GM08714 (cell line): ENCODE measurements around the gene ADRA1B.
"Not testable (repeated sequence)": the region's sequence is repeated elsewhere in the genome, so short reads cannot be mapped to it uniquely, and the experiment has no call there.

Experiments
- H3K4me3 ChIP-seq: fragments of 200-500 bp; sonication (Bioruptor generic); 2 replicates; pipeline ENCODE4 v1.5.1; 2014; ENCODE audit warnings: mild to moderate bottlenecking, low read length, inconsistent platforms
- ZNF274 ChIP-seq: IDR thresholded peaks from 2 replicates; pipeline ENCODE4 v1.6.1; 2012; ENCODE audit warnings: mild to moderate bottlenecking, low read depth, low read length

Gene ADRA1B

DNA sequence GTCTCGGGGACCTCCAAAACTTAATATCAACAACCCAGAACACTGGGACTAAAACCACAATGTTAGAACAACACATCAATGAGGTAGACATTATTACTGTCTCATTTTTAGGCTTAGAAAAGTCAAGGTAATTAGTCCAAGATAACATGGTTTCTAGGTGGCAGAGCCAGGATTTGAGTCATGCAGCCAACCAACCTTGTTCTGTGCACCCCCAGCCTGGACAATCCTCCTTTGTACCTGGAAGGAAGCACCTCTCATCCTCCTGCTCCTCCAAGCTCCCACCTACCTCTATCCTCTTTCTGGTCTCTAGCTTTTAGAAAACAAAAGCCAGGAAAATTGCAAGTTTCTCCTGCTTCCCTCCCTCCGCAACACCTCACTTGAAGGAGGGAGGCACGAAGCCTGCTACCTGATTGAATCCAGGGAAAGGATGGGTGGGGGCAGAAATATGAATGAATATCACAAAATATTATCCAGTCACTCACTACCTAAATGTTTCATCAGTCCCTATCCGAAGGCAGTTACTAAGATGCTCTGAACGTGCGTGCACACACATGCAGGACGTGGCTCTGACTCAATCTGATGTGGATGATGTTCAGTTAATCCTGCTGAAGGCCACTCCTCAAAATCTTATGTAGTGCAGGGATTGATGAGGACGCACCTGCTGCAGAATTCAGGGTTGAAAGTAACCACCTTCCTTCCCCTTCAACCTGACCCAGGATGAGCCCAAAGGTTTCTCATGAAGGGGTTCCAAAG is 66.3 kb downstream of the ADRA1B start:
- no peak overlapping the region for H3K4me3 ChIP-seq
- no peak for TF ChIP-seq ZNF274

DNA sequence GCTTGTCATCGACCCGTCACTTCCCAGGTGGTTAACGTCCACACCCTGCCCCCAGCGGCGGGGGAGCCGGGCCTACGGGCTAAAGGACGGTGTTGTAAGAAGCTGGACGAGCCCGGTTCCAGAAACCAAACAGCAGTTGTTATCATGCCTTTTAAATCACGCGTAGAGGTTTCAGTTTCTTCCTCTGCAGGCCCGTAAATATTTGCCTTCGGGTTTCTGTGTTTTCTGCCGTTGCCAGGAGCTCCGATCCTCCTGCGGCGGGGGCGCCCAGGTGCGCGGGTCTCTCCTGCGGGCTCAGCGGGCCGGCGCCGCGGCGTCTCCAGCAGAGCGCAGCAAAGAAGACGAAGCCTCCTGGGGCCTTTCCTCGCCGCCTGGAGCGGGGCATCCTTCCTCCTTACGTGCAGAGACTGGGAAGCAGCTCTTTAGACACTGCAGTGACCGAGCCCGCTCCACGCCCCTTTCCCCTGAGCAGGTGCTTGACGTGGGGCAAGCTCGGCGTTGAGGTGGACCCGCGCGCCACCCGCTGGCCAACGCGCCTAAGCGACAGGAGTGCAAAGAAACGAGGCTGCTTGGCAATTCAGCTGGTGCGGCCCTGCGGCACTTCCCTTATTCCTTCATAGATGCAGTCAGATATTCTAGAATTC is 70.9 kb downstream of the ADRA1B start:
- TF ChIP-seq ZNF274 = no peak
- H3K4me3 ChIP-seq = peak overlapping the region; percentile 17; the same call in 1 of the 2 replicates

DNA sequence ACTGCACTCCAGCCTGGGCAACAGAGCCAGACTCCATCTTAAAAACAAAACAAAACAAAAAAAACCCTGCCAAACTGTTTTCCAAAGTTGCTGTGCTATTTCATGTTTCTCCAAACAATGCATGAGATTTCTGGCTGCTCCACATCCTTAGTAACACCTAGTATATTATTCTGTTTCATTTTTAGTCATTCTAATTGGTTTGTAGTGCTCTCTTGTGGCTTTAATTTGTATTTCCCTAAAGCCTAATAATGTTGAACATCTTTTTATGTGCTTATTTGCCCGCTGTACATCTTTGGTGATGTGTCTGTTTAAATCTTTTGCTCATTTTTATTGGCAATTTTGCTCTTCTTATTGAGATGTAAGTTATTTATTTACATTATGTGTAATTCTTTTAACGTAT is 74.2 kb downstream of the ADRA1B start:
- no peak overlapping the region for H3K4me3 ChIP-seq
- no peak for TF ChIP-seq ZNF274

DNA sequence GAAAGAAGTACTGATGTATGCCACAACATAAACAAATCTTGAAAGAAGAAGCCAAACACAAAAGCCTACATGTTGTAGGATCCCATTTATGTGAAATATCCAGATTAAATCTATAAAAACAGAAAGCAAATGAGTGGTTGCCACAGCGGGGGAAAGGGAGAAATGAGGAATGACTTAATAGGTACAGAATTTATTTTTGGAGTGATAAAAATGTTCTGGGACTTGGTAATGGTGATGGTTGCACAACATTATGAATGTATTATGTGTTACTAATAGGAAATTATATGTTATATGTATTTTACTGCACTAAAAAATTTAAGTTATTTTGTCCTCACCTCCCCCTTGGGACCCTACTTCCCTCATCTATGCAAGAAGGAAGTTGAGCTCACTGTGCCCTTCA is 76.3 kb downstream of the ADRA1B start:
- no peak for TF ChIP-seq ZNF274
- H3K4me3 ChIP-seq = no peak overlapping the region

DNA sequence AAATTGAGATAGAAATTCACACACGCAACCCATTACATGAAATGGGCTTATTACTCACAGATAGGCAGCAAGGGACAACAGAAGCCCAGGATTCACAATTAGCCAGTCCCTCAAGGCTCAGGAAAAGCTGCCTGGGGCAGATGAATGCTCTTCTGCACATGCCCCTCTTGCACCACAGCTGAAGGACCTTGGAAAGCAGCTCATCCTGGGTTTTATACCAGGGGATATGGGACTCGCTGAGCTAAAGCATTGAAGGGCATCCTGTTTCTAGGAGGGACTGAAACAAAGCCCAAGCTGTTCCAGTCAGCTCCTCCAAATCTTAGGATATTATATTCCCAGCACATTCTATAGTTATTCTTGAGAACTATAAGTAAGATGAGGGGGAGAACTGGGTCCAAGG is 76.9 kb downstream of the ADRA1B start:
- H3K4me3 ChIP-seq = no peak overlapping the region
- TF ChIP-seq ZNF274 = no peak

DNA sequence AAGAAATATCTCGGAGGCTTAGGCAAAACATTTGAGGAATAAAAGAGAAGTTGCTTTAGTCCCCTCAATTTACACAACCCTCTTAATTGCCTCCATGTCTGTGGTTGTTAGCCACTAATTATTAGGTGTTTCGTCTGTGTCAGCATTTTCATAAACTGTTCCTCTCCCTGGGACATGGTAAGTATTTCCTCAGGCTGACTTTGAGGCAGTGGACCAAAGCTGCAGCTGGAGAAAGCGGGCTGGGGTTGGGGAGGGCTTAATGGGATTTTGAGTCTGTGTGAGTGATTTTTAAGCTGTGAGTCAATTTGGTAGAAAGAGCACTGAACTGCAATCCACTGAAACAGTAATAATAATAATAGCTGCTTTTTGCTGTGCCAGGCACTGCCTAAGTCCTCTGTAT is 79.6 kb downstream of the ADRA1B start:
- H3K4me3 ChIP-seq = no peak overlapping the region
- no peak for TF ChIP-seq ZNF274

DNA sequence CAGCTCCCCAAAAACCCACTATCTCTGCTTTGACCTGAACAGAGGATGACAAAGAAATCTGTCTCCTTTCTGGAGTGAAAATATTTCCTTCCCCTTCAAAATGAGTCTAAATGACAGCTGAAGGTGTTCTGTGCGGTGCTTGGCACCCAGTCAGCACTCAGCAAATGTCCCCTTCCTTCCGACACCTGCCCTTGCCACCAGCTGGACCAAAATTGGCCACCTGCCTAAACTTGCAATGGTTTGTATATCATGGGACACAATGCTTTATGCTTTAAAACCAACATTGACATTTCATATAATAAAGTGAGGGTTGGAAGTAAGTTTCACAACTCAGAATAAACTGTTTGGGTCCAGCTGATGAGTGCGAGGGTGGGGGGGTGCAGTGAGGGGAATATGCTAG is 85.2 kb downstream of the ADRA1B start:
- H3K4me3 ChIP-seq = no peak overlapping the region
- no peak for TF ChIP-seq ZNF274

DNA sequence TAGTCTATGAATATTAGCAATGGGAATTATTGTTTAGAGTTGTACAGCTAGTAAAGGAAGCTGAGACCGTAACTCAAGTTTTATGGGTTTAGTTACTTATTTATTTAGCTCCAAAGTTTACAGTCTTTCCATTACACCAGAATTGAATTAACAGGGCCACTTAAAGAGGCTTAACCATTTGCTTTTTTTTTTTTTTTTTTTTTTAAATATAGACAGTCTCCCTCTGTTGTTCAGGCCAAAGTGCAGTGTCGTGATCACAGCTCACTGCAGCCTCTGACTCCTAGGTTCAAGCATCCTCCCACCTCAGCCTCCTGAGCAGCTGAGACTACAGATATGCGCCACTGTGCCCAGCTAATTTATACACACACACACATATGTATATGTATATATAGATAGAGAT is 91.2 kb downstream of the ADRA1B start:
- H3K4me3 ChIP-seq = no peak overlapping the region

DNA sequence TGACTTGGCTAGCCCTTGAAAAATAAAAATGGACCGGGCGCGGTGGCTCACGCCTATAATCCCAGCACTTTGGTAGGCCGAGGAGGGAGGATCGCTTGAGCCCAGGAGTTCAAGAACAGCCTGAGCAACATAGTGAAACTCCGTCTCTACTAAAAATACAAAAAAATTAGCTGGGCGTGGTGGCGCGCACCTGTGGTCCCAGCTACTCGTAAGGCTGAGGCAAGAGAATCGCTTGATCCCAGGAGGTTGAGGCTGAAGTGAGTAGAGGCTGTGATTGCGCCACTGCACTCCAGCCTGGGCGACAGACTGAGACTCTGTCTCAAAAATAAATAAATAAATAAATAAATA is 92.2 kb downstream of the ADRA1B start:
- H3K4me3 ChIP-seq = not testable (repeated sequence)

More for the DNA sequence above, 91.2 kb downstream of the ADRA1B start:
- no peak for TF ChIP-seq ZNF274

DNA sequence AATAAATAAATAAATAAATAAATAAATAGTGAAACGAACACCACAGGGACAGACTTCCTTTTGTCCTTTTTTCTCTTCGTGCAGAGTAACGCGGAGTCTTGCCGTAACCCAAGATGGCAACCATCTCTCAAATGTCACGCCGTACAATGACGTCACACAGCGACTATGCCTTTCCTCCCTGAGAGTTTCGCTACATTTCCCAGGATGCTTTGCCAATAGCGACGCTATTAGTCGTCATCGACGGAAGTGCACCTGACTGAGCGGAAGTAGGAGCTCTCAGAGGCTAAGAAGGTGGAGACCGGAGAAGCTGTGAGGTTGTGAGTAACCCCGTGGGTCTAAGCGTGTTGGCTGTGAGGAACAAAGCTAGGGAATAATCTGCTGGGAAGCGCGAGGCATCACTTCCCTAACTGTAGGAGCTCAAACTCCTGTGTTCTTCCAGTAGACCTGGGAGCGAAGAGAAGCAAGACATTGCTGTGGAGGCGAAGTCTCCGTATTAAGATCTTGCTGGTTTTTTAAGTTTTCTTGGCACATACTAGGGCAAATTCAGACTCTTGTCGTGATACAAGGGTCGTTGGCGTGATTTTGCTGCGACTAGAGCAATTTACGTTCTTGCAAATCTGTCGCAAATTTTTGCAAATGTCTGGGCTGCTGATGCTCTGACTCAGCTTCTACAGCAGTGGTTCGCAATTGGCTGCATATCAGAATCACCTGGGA is 92.8 kb downstream of the ADRA1B start, which contains the start of gene TTC1:
Gene TTC1, plus strand, starts transcription at position 263 of the 714 bp plus-strand sequence. CDS start 1,390 bp downstream, outside the sequence.
- no peak for TF ChIP-seq ZNF274

DNA sequence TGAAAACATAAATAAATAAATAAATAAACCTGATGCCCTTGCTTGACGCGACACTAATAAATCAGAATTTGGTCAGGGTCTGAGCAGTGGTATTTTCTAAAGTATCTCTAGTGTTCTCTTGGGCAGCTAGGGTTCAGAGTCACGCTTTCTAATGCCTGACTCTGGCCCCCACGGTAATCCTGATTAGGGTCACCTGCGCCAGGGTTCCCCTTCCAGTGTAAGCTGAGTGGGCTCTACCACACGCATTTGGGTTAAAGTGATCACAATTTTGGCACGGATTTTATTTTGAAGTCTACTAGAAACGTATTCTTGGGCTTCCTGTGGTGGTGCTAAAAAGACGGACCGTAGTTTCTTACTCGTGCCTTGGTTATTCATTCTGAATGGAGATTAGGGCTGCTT is 93.3 kb downstream of the ADRA1B start:
- peak overlapping the region; percentile 99 for H3K4me3 ChIP-seq
- no peak for TF ChIP-seq ZNF274

More for the DNA sequence above, 92.8 kb downstream of the ADRA1B start, which contains the start of gene TTC1:
- H3K4me3 ChIP-seq = peak within 1 kb of the TSS; percentile 99

DNA sequence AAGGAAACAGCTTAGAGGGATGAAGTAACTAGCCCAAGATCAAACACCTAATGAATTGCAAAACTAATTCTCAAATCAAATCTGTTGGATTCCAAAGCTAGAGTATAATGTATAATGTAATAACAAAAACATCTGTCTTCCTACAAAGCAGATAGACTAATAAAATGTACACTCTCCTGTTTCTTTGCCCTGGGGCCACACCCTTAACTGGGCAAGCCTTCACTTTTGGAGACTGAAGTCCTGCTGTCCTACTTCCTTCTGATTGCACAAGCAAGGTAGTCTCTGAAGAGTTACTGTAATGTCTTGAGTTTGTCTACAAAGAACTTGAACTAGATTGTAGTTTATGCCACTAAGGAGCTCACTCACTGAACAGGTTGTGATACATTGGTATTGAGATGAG is 95.2 kb downstream of the ADRA1B start:
- no peak for TF ChIP-seq ZNF274

DNA sequence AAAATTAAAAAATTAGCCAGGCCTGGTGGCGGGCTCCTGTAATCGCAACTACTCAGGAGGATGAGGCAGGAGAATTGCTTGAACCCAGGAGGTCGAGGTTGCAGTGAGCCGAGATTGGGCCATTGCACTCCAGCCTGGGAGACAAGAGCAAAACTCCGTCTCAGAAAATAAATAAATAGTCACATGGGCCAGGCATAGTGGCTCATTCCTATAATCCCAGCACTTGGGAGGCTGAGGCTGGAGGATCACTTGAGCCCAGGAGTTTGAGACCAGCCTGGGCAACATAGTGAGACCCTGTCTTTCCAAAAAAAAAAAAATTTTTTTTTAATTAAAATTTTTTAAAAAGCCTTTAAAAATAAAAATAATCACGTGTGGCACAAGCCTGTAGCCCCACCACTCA is 97.9 kb downstream of the ADRA1B start:
- not testable (repeated sequence) for H3K4me3 ChIP-seq

More for the DNA sequence above, 95.2 kb downstream of the ADRA1B start:
- H3K4me3 ChIP-seq = no peak overlapping the region

DNA sequence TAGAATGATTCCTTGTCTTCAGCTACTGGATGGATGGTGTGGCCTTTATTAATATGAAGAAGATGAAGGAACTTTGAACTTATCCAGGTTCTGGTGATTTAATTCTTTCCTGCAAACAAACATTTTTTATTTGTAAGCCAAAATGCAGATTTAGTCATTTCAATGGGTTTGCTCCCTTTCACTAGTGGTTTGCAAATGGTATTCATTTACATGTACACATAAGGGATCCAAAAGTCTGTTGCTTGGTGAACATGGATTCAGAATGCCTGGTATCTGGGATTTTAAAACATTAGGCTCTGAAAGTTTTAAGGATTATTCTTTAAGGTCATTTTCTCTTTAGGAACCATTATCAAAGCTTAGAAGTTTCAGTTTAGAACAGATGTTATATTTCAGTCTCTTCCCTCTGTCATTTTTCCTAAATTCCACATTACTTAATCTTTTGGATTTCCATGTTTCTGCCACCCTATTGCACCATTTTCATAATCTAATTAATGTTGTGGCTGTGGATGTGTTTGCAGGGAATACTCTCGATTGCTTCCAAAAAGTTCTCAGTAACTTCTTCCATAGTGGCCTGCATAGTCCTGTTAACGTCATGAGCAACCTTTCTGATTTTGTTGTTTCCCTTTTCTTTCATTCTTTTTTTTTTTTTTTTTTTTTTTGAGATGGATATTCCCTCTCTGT is 102.8 kb downstream of the ADRA1B start:
- no peak for TF ChIP-seq ZNF274
- H3K4me3 ChIP-seq = no peak overlapping the region
